NCI-H460 (cell line): ENCODE data around the gene GJB6. TPM values are rescaled to one million over a fixed set of nuclear protein-coding genes. Genes with fewer than 3 reads are reported as not detected.

ENCODE experiments used
- DNase-seq: peaks from one replicate; pipeline ENCODE4 v3.0.0-alpha.2; 2016; ENCODE audit warnings: low read depth; ENCODE audit errors: extremely low read depth
- total RNA-seq: library from RNA; depleted of rRNA; stranded (reverse); fragments of >200 nt; shearing (Covaris generic); gene quantifications from 2 replicates; pipeline ENCODE4 v1.2.3, GENCODE V29; 2014; rRNA removed

The GJB6 gene
- total RNA-seq, 1 experiment from 2014 or later = not detected

- DNase-seq = peak; percentile 56
These were observed 41.4 kb downstream of the GJB6 start for GRCh38 chr13:20190481-20191310.

- no peak for DNase-seq
These were observed 42.0 kb downstream of the GJB6 start for GRCh38 chr13:20190076-20190475.

- no peak for DNase-seq
These were observed 43.2 kb downstream of the GJB6 start for GRCh38 chr13:20188667-20189553.

- no peak for DNase-seq
These were observed 45.3 kb downstream of the GJB6 start for GRCh38 chr13:20186771-20187170.

GRCh38 chr13:20185366-20186056 is 46.6 kb downstream of the GJB6 start:
- DNase-seq = no peak

- DNase-seq = peak; percentile 65
These were observed 49.8 kb downstream of the GJB6 start for GRCh38 chr13:20182231-20182846.

GRCh38 chr13:20181188-20181587 is 50.9 kb downstream of the GJB6 start:
- no peak for DNase-seq

GRCh38 chr13:20178156-20178555 is 54.0 kb downstream of the GJB6 start:
- no peak for DNase-seq

- DNase-seq = no peak
These were observed 54.9 kb downstream of the GJB6 start for GRCh38 chr13:20177049-20177831.

- DNase-seq = no peak
These were observed 56.0 kb downstream of the GJB6 start for GRCh38 chr13:20175907-20176652.

GRCh38 chr13:20175406-20175794 is 56.7 kb downstream of the GJB6 start:
- no peak for DNase-seq

- peak; percentile 56 for DNase-seq
These were observed 57.3 kb downstream of the GJB6 start for GRCh38 chr13:20174656-20175405.

- DNase-seq = no peak
These were observed 58.9 kb downstream of the GJB6 start for GRCh38 chr13:20173116-20173746.

Other genes starting within 250 kb of the GJB6 start
- gene GJA3, start 71.3 kb downstream of the GJB6 start, total RNA-seq = 0.10 and 0.14 TPM in 2 replicates
- 8.7 and 10.5 TPM in 2 replicates for gene GJB2, start 39.4 kb downstream of the GJB6 start, total RNA-seq